ENCODE results near the gene FLT4. TPM values are rescaled to one million over a fixed set of nuclear protein-coding genes. Genes with fewer than 3 reads are reported as not detected.

Gene FLT4
- polyA plus RNA-seq, 1 donor from 2014 or later: 0.04 TPM

- Histone ChIP-seq H3K4me3 (ENCODE audit: low read length) (no peak overlapping the region), H3K36me3 (ENCODE audit: insufficient read depth, low read length) (no peaks in the 10 kb centered on the region), H3F3A (ENCODE audit: insufficient read depth, low read length, poor library complexity, severe bottlenecking) (no peaks in the 10 kb centered on the region), H3K27me3 (ENCODE audit: insufficient read depth, low read depth, low read length) (peaks cover 3% of the 10 kb centered on the region), H3K79me2 (replicated peaks; ENCODE audit: insufficient read depth, low read length) (no peaks in the 10 kb centered on the region), H3K9me2 (ENCODE audit: insufficient read depth, low read length) (no peaks in the 10 kb centered on the region), H3K4me2 (ENCODE audit: low read length) (no peak overlapping the region), H3K27ac (ENCODE audit: low read length) (no peak overlapping the region), H3K9ac (ENCODE audit: low read length) (no peak overlapping the region), H3K9me3 (ENCODE audit: low read length) (no peaks in the 10 kb centered on the region), H2AFZ (ENCODE audit: low read depth, low read length) (no peak overlapping the region), H4K20me1 (ENCODE audit: insufficient read depth) (no peaks in the 10 kb centered on the region)
- TF ChIP-seq SMC3 (conservative IDR thresholded peaks at IDR 0.05; ENCODE audit: poor library complexity) (no peak), TAF1 (IDR thresholded peaks at IDR 0.05; ENCODE audit: low read depth) (no peak), EZH2 (IDR thresholded peaks at IDR 0.05; ENCODE audit: borderline replicate concordance, insufficient read depth, low read length, poor library complexity, severe bottlenecking) (no peak), MXI1 (conservative IDR thresholded peaks at IDR 0.05; ENCODE audit: poor library complexity, severe bottlenecking) (no peak), EP300 (conservative IDR thresholded peaks at IDR 0.05; ENCODE audit: poor library complexity, severe bottlenecking) (no peak), POLR2AphosphoS5 (IDR thresholded peaks at IDR 0.05) (no peak)
Measured at GRCh38 chr5:180613814-180614188, 35.6 kb downstream of the FLT4 start.

- H3K27ac ChIP-seq (ENCODE audit: low read length): no peak overlapping the region
- no peak overlapping the region for H2AFZ ChIP-seq (ENCODE audit: low read depth, low read length)
Measured at GRCh38 chr5:180613188-180613813, 36.1 kb downstream of the FLT4 start.

GRCh38 chr5:180612683-180613082 is 36.7 kb downstream of the FLT4 start:
- Histone ChIP-seq H3K4me3 (ENCODE audit: low read length) (no peak overlapping the region), H2AFZ (ENCODE audit: low read depth, low read length) (no peak overlapping the region), H3K27ac (ENCODE audit: low read length) (no peak overlapping the region), H3F3A (ENCODE audit: insufficient read depth, low read length, poor library complexity, severe bottlenecking) (no peaks in the 10 kb centered on the region), H3K9me2 (ENCODE audit: insufficient read depth, low read length) (no peaks in the 10 kb centered on the region), H3K9ac (ENCODE audit: low read length) (no peak overlapping the region), H3K4me2 (ENCODE audit: low read length) (no peak overlapping the region), H3K36me3 (ENCODE audit: insufficient read depth, low read length) (no peaks in the 10 kb centered on the region), H3K79me2 (replicated peaks; ENCODE audit: insufficient read depth, low read length) (no peaks in the 10 kb centered on the region), H4K20me1 (ENCODE audit: insufficient read depth) (no peaks in the 10 kb centered on the region), H3K9me3 (ENCODE audit: low read length) (no peaks in the 10 kb centered on the region), H3K27me3 (ENCODE audit: insufficient read depth, low read depth, low read length) (no peaks in the 10 kb centered on the region)
- no peak for TF ChIP-seq CTCF (IDR thresholded peaks at IDR 0.05; ENCODE audit: poor library complexity, severe bottlenecking)
- no peak for TF ChIP-seq REST (IDR thresholded peaks at IDR 0.05; ENCODE audit: borderline replicate concordance)
- no peak for TF ChIP-seq MXI1 (conservative IDR thresholded peaks at IDR 0.05; ENCODE audit: poor library complexity, severe bottlenecking)
- TF ChIP-seq TAF1 (IDR thresholded peaks at IDR 0.05; ENCODE audit: low read depth): no peak
- no peak for TF ChIP-seq EP300 (conservative IDR thresholded peaks at IDR 0.05; ENCODE audit: poor library complexity, severe bottlenecking)
- TF ChIP-seq SMC3 (conservative IDR thresholded peaks at IDR 0.05; ENCODE audit: poor library complexity): no peak
- TF ChIP-seq EZH2 (IDR thresholded peaks at IDR 0.05; ENCODE audit: borderline replicate concordance, insufficient read depth, low read length, poor library complexity, severe bottlenecking): no peak
- TF ChIP-seq RAD21 (conservative IDR thresholded peaks at IDR 0.05): no peak
- no peak for TF ChIP-seq POLR2AphosphoS5 (IDR thresholded peaks at IDR 0.05)

More at GRCh38 chr5:180613188-180613813, 36.1 kb downstream of the FLT4 start:
- Histone ChIP-seq H4K20me1 (ENCODE audit: insufficient read depth) (no peaks in the 10 kb centered on the region), H3F3A (ENCODE audit: insufficient read depth, low read length, poor library complexity, severe bottlenecking) (no peaks in the 10 kb centered on the region), H3K36me3 (ENCODE audit: insufficient read depth, low read length) (no peaks in the 10 kb centered on the region), H3K9me3 (ENCODE audit: low read length) (no peaks in the 10 kb centered on the region), H3K4me2 (ENCODE audit: low read length) (no peak overlapping the region), H3K9ac (ENCODE audit: low read length) (no peak overlapping the region), H3K27me3 (ENCODE audit: insufficient read depth, low read depth, low read length) (peaks cover under 1% of the 10 kb centered on the region), H3K4me3 (ENCODE audit: low read length) (no peak overlapping the region), H3K9me2 (ENCODE audit: insufficient read depth, low read length) (no peaks in the 10 kb centered on the region), H3K79me2 (replicated peaks; ENCODE audit: insufficient read depth, low read length) (no peaks in the 10 kb centered on the region)
- TF ChIP-seq EP300 (conservative IDR thresholded peaks at IDR 0.05; ENCODE audit: poor library complexity, severe bottlenecking) (no peak), MXI1 (conservative IDR thresholded peaks at IDR 0.05; ENCODE audit: poor library complexity, severe bottlenecking) (no peak), EZH2 (IDR thresholded peaks at IDR 0.05; ENCODE audit: borderline replicate concordance, insufficient read depth, low read length, poor library complexity, severe bottlenecking) (no peak), SMC3 (conservative IDR thresholded peaks at IDR 0.05; ENCODE audit: poor library complexity) (no peak), POLR2AphosphoS5 (IDR thresholded peaks at IDR 0.05) (no peak)
